Measurements from ENCODE around the gene MPHOSPH6. TPM values are rescaled to one million over a fixed set of nuclear protein-coding genes. Genes with fewer than 3 reads are reported as not detected.
A peak's percentile ranks its signal among the peaks of the same experiment; 100 is the strongest.

The MPHOSPH6 gene
- total RNA-seq, 1 donor from 2014 or later, result 31.6 TPM

DNA sequence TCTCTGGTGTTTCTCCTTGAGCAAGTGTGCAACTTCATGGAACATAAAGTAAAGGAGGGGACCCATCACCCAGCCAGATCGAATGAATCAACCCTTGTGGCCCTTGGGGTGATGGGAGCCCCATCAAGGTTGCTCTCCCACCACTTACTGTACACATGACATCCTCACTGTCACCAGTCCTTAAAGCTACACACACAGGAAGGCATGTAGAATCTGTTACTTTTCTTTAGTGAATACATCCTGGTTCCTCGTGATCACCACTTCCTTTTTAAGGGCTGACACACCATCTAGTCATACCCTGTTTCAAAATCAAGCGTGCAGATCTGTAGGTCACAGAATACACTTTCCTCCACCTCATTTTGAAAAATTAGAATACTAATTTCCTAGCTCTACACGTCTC is 22.6 kb upstream of the MPHOSPH6 start:
- no peaks in the 10 kb centered on the region for H3K36me3 Mint-ChIP-seq (ENCODE audit: low read depth)
- H3K27ac Mint-ChIP-seq, result no peak overlapping the region
- H3K4me3 Mint-ChIP-seq, result no peak overlapping the region
- TF ChIP-seq, protein P1, sequence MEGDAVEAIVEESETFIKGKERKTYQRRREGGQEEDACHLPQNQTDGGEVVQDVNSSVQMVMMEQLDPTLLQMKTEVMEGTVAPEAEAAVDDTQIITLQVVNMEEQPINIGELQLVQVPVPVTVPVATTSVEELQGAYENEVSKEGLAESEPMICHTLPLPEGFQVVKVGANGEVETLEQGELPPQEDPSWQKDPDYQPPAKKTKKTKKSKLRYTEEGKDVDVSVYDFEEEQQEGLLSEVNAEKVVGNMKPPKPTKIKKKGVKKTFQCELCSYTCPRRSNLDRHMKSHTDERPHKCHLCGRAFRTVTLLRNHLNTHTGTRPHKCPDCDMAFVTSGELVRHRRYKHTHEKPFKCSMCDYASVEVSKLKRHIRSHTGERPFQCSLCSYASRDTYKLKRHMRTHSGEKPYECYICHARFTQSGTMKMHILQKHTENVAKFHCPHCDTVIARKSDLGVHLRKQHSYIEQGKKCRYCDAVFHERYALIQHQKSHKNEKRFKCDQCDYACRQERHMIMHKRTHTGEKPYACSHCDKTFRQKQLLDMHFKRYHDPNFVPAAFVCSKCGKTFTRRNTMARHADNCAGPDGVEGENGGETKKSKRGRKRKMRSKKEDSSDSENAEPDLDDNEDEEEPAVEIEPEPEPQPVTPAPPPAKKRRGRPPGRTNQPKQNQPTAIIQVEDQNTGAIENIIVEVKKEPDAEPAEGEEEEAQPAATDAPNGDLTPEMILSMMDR (IDR thresholded peaks at IDR 0.05), result no peak
- POLR2A ChIA-PET, result no interaction called here
- CTCF ChIA-PET, result interaction anchor here (0.6 kb wide), 1 partner anchor 38 kb away, joined by 3 read pairs; no protein-coding TSS in a partner anchor
- intact Hi-C loops (cut with micrococcal nuclease), result no loop called here
- no peaks in the 10 kb centered on the region for H3K9me3 Mint-ChIP-seq
- peaks cover 12% of the 10 kb centered on the region for H3K4me1 Mint-ChIP-seq
- ATAC-seq (ENCODE audit: low read depth) (peak; percentile 34), DNase-seq (no peak)
- H3K27me3 Mint-ChIP-seq, result peaks cover 22% of the 10 kb centered on the region

DNA sequence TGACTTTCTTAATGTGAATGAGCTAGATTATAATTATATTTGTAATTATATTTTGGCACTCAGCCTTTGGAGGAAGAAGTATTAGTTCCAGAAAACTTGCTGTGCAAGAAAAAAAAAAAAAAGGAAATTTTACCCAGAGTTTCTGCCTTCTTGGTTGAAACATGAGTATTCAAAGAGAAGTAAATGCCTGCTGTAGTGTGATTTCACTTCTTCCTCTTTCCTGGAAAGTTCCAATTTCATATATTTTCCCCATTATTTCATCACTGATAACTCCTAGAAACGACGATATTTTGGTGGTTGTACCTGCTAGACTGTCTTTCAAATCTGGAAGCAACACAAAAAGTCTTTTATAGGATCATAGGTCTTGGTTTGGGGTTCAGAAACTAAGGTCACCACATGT is 20.4 kb upstream of the MPHOSPH6 start:
- H3K4me3 Mint-ChIP-seq, result no peak overlapping the region
- no peak for ATAC-seq (ENCODE audit: low read depth)
- H3K9me3 Mint-ChIP-seq, result no peaks in the 10 kb centered on the region
- no peak for DNase-seq
- no peak overlapping the region for H3K27ac Mint-ChIP-seq
- intact Hi-C loops (cut with micrococcal nuclease), result no loop called here
- ChIA-PET CTCF (no interaction called here), POLR2A (no interaction called here)
- peaks cover 30% of the 10 kb centered on the region for H3K27me3 Mint-ChIP-seq
- TF ChIP-seq, protein P1 (IDR thresholded peaks at IDR 0.05), result no peak
- H3K4me1 Mint-ChIP-seq, result peaks cover 6% of the 10 kb centered on the region
- H3K36me3 Mint-ChIP-seq (ENCODE audit: low read depth), result no peaks in the 10 kb centered on the region

DNA sequence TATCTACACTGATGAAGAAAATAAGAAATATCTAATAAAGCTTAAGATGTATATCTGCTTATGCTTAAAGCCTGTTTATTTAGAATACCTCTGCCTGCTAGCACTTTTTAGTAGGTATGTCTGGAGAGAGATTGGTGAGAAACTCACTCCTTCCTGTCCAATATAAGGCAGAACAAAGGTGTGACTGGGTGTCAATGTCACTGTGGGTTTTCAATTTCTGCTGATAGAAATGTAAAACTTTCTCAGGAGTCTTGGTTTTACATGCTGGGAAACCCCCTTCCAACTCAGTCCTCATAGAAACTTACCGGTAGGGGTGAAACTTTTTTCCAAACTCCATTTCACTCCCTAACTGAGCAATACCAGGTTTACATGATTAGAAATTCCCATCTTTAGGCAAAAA is 17.8 kb upstream of the MPHOSPH6 start:
- no peak overlapping the region for H3K27ac Mint-ChIP-seq

DNA sequence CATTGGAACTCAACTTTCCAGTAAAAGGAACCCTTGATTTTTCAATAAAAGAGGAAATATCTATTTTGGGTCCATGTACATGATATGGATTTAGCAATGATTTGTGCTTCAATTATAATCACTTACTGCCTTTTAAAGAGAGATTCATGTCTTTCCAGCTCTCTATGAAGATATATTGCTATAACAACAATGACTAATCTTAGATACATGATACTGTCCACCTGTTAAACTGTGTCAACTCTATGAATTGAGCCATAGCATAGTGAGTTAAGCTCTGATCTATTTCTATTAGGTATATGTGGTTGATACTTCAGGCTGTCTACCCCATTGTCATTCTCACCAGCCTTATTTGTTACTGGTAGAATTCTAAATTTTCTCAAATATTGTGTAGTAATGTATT is 15.0 kb upstream of the MPHOSPH6 start:
- intact Hi-C loops (cut with micrococcal nuclease), result no loop called here
- Mint-ChIP-seq H3K36me3 (ENCODE audit: low read depth) (no peaks in the 10 kb centered on the region), H3K9me3 (no peaks in the 10 kb centered on the region), H3K4me3 (no peak overlapping the region), H3K27ac (no peak overlapping the region), H3K4me1 (no peaks in the 10 kb centered on the region), H3K27me3 (peaks cover 34% of the 10 kb centered on the region)
- POLR2A ChIA-PET, result no interaction called here
- ATAC-seq (ENCODE audit: low read depth), result no peak
- CTCF ChIA-PET, result no interaction called here
- TF ChIP-seq, protein P1 (IDR thresholded peaks at IDR 0.05), result no peak
- no peak for DNase-seq

More for the DNA sequence above, 17.8 kb upstream of the MPHOSPH6 start:
- peaks cover 4% of the 10 kb centered on the region for H3K4me1 Mint-ChIP-seq
- intact Hi-C loops (cut with micrococcal nuclease), result no loop called here
- H3K27me3 Mint-ChIP-seq, result peaks cover 37% of the 10 kb centered on the region
- no peaks in the 10 kb centered on the region for H3K36me3 Mint-ChIP-seq (ENCODE audit: low read depth)
- ATAC-seq (ENCODE audit: low read depth) (no peak), DNase-seq (no peak)
- ChIA-PET POLR2A (no interaction called here), CTCF (no interaction called here)
- TF ChIP-seq, protein P1 (IDR thresholded peaks at IDR 0.05), result no peak
- H3K9me3 Mint-ChIP-seq, result no peaks in the 10 kb centered on the region
- H3K4me3 Mint-ChIP-seq, result no peak overlapping the region

DNA sequence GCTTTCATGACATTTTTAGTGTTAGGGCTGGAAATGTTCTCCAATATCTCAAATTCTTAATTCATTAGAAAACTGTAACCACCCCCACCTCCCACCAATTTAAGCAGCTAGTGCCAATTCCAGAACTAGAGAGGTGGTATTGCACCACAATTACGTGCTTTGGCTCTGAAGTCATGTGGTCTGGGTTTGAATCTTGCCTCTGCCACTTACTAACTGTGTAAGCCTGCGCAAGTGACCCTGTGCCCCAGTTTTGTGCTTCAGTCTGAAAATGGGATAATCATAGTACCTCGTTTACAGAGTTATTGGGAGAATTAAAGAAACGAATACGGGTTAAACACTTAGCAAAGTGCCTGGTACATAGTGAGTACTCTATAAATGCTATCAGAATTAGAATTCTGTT is 14.2 kb upstream of the MPHOSPH6 start:
- CTCF ChIA-PET, result no interaction called here
- POLR2A ChIA-PET, result no interaction called here
- no peaks in the 10 kb centered on the region for H3K4me1 Mint-ChIP-seq
- H3K27ac Mint-ChIP-seq, result no peak overlapping the region
- no peak overlapping the region for H3K4me3 Mint-ChIP-seq
- ATAC-seq (ENCODE audit: low read depth), result no peak
- no peaks in the 10 kb centered on the region for H3K36me3 Mint-ChIP-seq (ENCODE audit: low read depth)
- DNase-seq, result no peak
- peaks cover 27% of the 10 kb centered on the region for H3K27me3 Mint-ChIP-seq
- intact Hi-C loops (cut with micrococcal nuclease), result no loop called here
- H3K9me3 Mint-ChIP-seq, result no peaks in the 10 kb centered on the region
- TF ChIP-seq, protein P1 (IDR thresholded peaks at IDR 0.05), result no peak

Measured in activated B cell treated with CpG ODN at 0.5 μM for 24 hours (primary cell).